CD4-positive, alpha-beta T cell (primary cell): ENCODE data around the gene ADGRA1. TPM values are rescaled to one million over a fixed set of nuclear protein-coding genes. Genes with fewer than 3 reads are reported as not detected.

Source experiments
- ATAC-seq: fragments of 200-7000 bp; cut with Tn5 transposase; one replicate; pipeline ENCODE4 v1.10.0; 2022; ENCODE audit warnings: mild to moderate bottlenecking; ENCODE audit not compliant: poor library complexity
- CTCF ChIA-PET: fragments of 350-600 bp; sonication (Branson Sonifier 250); formaldehyde crosslinking; loops from one replicate; lab custom pipeline; 2021; ENCODE audit warnings: antibody characterized with exemption, inconsistent platforms; lab: Charles Lee
- POLR2A ChIA-PET: fragments of 350-600 bp; sonication (Branson Sonifier 250); formaldehyde crosslinking; loops from one replicate; lab custom pipeline; 2021; ENCODE audit warnings: antibody characterized with exemption, inconsistent platforms; lab: Charles Lee
- DNase-seq, 14 experiments: peaks; one replicate each; pipeline ENCODE4 v3.0.0-alpha.2; 2013 to 2020; ENCODE audit warnings: mixed read lengths in 2 of 14
- H3K27ac ChIP-seq, 2 donors: one replicate each; pipeline versions ENCODE4 v1.5.1 to v1.7.0; 2013; ENCODE audit warnings: low read length in 2 of 2, low read depth in 1 of 2, mild to moderate bottlenecking in 1 of 2
- H3K27me3 ChIP-seq, 2 experiments: 1 replicate in 1 of 2; 2 replicates in 1 of 2; pipeline versions ENCODE4 v1.6.1 to v1.7.0; 2013; ENCODE audit warnings: low read length in 2 of 2, control low read depth in 1 of 2, mild to moderate bottlenecking in 1 of 2, moderate library complexity in 1 of 2; ENCODE audit not compliant: insufficient read depth in 2 of 2, control insufficient read depth in 1 of 2
- H3K36me3 ChIP-seq: one replicate; pipeline ENCODE4 v1.6.1; 2013; ENCODE audit warnings: low read length, control low read depth; ENCODE audit not compliant: insufficient read depth
- H3K4me1 ChIP-seq: one replicate; pipeline ENCODE4 v1.6.1; 2013; ENCODE audit warnings: low read length, control low read depth; ENCODE audit not compliant: insufficient read depth
- H3K4me3 ChIP-seq: one replicate; pipeline ENCODE4 v1.5.1; 2013; ENCODE audit warnings: mild to moderate bottlenecking, low read length, moderate library complexity
- H3K9me3 ChIP-seq, 2 experiments: 1 replicate in 1 of 2; 2 replicates in 1 of 2; pipeline versions ENCODE4 v1.6.1 to v1.7.0; 2013; ENCODE audit warnings: low read length in 2 of 2, mild to moderate bottlenecking in 2 of 2, control low read depth in 1 of 2, moderate library complexity in 1 of 2; ENCODE audit not compliant: control insufficient read depth in 1 of 2, insufficient read depth in 1 of 2
- H3K27ac Mint-ChIP-seq: one replicate; pipeline ENCODE4 v1.8.0; 2020; ENCODE audit warnings: mixed read lengths
- H3K27me3 Mint-ChIP-seq: one replicate; pipeline ENCODE4 v1.8.0; 2021; ENCODE audit warnings: mixed read lengths
- H3K36me3 Mint-ChIP-seq: one replicate; pipeline ENCODE4 v1.8.0; 2021; ENCODE audit warnings: low read depth, mixed read lengths
- H3K4me1 Mint-ChIP-seq: one replicate; pipeline ENCODE4 v1.8.0; 2021; ENCODE audit warnings: low read depth, mixed read lengths
- H3K4me3 Mint-ChIP-seq: one replicate; pipeline ENCODE4 v1.8.0; 2020; ENCODE audit warnings: mild to moderate bottlenecking, mixed read lengths
- H3K9me3 Mint-ChIP-seq: one replicate; pipeline ENCODE4 v1.8.0; 2020; ENCODE audit warnings: mixed read lengths
- intact Hi-C, 2 experiments: fragments of 100-400 bp; cut with DNase I in 1 of 2; cut with micrococcal nuclease in 1 of 2; formaldehyde crosslinking; loops; one replicate each; pipeline versions ENCODE4 v1.15.1 to v1.9.0; 2023 to 2025; cut with DNase I, micrococcal nuclease
- total RNA-seq, 174 experiments: library from RNA in 2 of 174; stranded (reverse) in 2 of 174; gene quantifications; one replicate each; pipeline ENCODE4 v1.2.3 and lab custom pipeline; 2021 to 2026
- TF ChIP-seq, protein P1 (sequence below): fragments of 200-600 bp; IDR thresholded peaks from one replicate; pipeline ENCODE4 v1.8.0; 2022; ENCODE audit warnings: antibody characterized with exemption, mild to moderate bottlenecking

ADGRA1 gene
- total RNA-seq, 2 experiments from 2014 or later, result not detected

DNA sequence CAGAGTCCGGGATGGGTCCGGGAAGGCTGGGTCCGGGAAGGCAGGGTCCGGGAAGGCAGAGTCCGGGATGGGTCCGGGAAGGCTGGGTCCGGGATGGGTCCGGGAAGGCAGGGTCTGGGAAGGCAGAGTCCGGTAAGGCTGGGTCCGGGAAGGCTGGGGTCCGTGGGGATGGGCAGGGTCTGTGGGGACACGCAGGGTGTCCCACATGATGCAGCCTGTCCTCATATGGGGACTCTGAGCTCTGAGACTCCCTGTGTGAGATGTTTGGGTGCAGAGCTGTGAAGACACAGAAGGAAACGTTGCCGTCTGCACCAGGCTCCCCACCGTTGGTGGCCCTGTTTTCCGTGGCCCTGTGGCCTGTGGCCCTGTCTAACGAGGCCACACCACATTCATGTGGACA, 45.7 kb upstream of the ADGRA1 start:
- Mint-ChIP-seq H3K9me3 (no peaks in the 10 kb centered on the region), H3K27ac (no peak overlapping the region), H3K4me3 (no peak overlapping the region), H3K4me1 (no peaks in the 10 kb centered on the region), H3K36me3 (no peaks in the 10 kb centered on the region), H3K27me3 (no peaks in the 10 kb centered on the region)
- Histone ChIP-seq H3K27ac (no peak overlapping the region), H3K36me3 (no peaks in the 10 kb centered on the region), H3K27me3 (peaks cover 0 to 2% of the 10 kb centered on the region in 2 experiments), H3K4me1 (no peaks in the 10 kb centered on the region), H3K4me3 (no peak overlapping the region), H3K9me3 (peaks cover 0 to 21% of the 10 kb centered on the region in 2 experiments)
- ChIA-PET CTCF (no interaction called here), POLR2A (no interaction called here)
- ATAC-seq (no peak), DNase-seq (no peak)
- intact Hi-C loops, result no loop called here
- TF ChIP-seq, protein P1, sequence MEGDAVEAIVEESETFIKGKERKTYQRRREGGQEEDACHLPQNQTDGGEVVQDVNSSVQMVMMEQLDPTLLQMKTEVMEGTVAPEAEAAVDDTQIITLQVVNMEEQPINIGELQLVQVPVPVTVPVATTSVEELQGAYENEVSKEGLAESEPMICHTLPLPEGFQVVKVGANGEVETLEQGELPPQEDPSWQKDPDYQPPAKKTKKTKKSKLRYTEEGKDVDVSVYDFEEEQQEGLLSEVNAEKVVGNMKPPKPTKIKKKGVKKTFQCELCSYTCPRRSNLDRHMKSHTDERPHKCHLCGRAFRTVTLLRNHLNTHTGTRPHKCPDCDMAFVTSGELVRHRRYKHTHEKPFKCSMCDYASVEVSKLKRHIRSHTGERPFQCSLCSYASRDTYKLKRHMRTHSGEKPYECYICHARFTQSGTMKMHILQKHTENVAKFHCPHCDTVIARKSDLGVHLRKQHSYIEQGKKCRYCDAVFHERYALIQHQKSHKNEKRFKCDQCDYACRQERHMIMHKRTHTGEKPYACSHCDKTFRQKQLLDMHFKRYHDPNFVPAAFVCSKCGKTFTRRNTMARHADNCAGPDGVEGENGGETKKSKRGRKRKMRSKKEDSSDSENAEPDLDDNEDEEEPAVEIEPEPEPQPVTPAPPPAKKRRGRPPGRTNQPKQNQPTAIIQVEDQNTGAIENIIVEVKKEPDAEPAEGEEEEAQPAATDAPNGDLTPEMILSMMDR, result no peak

DNA sequence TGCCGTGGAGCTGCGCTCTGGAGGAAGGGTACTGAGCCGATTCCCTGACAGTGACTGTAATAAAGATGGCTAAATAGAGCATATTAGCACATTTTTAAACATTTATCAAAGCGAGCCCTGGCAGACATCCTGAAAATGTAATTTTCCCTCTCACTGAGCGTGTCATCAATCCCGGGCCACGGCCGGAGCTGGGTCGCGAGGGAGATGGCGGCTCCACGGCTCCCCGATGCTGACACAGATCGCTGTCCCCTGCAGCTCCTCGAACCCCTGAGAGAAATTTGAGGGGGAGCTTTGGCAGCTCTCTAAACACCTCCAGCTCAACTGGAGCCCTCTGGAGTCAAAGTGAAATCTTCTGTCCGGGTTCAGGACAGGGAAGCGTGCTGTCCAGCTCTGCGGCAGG, 44.9 kb upstream of the ADGRA1 start:
- H3K27ac ChIP-seq, result no peak overlapping the region
- Mint-ChIP-seq H3K36me3 (no peaks in the 10 kb centered on the region), H3K27ac (no peak overlapping the region), H3K4me3 (no peak overlapping the region), H3K27me3 (no peaks in the 10 kb centered on the region), H3K9me3 (no peaks in the 10 kb centered on the region), H3K4me1 (no peaks in the 10 kb centered on the region)
- intact Hi-C loops, result no loop called here
- ATAC-seq (no peak), DNase-seq (no peak)
- ChIA-PET POLR2A (no interaction called here), CTCF (no interaction called here)
- H3K36me3 ChIP-seq, result no peaks in the 10 kb centered on the region
- no peaks in the 10 kb centered on the region for H3K4me1 ChIP-seq
- peaks cover 0 to 21% of the 10 kb centered on the region in 2 experiments for H3K9me3 ChIP-seq
- TF ChIP-seq, protein P1, result no peak
- no peak overlapping the region for H3K4me3 ChIP-seq
- peaks cover 0 to 2% of the 10 kb centered on the region in 2 experiments for H3K27me3 ChIP-seq

DNA sequence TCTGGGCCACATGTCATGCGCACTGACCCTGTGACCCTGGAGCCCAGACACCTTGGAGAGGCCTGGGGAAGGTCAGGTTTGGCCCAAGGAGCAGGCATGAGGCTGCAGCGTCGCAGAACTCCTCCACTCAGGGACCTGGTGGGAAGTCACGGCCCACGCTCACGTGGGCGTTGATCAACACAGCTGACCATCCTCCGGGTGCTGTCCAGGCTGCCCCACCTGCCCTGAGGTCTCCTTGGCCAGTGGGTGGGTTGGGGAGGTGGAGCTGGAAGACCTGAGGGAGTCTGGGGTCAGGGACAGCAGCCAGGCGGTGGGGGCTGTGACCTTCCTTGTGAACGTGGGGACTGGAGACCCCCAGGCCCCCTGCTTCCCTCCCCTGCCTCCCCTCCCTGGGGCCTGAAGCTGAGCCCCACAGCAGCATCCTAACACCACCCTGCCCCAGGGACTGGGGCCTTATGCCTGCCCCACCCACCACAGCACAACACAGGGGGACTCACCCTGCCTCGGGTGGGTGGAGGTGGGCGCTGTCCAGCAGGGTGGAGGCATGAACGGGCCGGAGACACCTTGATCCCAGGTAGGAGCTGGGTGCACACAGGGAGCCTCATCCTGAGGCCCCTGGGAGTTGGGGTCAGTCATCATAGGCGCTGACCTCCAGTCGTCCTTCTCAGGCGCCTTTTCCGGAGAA, 44.0 kb upstream of the ADGRA1 start:
- Histone ChIP-seq H3K27me3 (peaks cover 0 to 2% of the 10 kb centered on the region in 2 experiments), H3K27ac (no peak overlapping the region), H3K4me1 (no peaks in the 10 kb centered on the region), H3K4me3 (no peak overlapping the region), H3K9me3 (peaks cover 0 to 21% of the 10 kb centered on the region in 2 experiments), H3K36me3 (no peaks in the 10 kb centered on the region)
- intact Hi-C loops, result no loop called here
- no peaks in the 10 kb centered on the region for H3K36me3 Mint-ChIP-seq
- no peak for ATAC-seq
- no peak overlapping the region for H3K4me3 Mint-ChIP-seq
- DNase-seq, result no peak
- H3K27ac Mint-ChIP-seq, result no peak overlapping the region
- no peaks in the 10 kb centered on the region for H3K4me1 Mint-ChIP-seq
- no peaks in the 10 kb centered on the region for H3K27me3 Mint-ChIP-seq
- no peaks in the 10 kb centered on the region for H3K9me3 Mint-ChIP-seq
- POLR2A ChIA-PET, result no interaction called here
- TF ChIP-seq, protein P1, result no peak
- CTCF ChIA-PET, result no interaction called here
